Activated CD8-positive, alpha-beta memory T cell treated with anti-CD3 and anti-CD28 coated beads for 4 hours (primary cell): ENCODE results near the gene SH2D7.

Source experiments
- DNase-seq, 2 donors: peaks; one replicate each; pipeline ENCODE4 v3.0.0-alpha.2; 2020; ENCODE audit warnings: low read depth in 2 of 2

The SH2D7 gene

DNA sequence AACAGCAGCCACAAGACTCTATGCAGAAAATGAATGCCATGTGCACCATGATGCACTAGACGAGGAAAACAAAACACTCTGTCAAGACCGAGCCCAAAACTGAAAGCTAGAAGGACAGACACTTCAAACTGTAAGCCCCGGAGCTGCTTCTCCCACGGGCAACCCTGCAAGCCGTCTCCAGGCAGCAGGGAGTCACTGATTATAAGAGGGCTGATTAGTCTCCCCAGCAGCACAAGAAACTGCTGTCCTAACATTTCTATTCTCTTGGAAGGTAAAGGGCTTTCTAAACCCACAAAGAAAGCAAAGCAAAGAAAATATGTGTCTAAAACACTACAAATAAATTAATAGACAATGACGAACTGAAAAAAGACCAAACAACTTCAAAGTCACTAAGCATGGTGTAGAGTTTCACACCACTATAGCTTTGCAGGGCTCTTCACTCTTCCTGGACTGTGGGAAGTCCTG is 30.4 kb upstream of the SH2D7 start:
- DNase-seq = no peak

GRCh38 chr15:78063217-78063616 is 29.1 kb upstream of the SH2D7 start:
- no peak for DNase-seq

DNA sequence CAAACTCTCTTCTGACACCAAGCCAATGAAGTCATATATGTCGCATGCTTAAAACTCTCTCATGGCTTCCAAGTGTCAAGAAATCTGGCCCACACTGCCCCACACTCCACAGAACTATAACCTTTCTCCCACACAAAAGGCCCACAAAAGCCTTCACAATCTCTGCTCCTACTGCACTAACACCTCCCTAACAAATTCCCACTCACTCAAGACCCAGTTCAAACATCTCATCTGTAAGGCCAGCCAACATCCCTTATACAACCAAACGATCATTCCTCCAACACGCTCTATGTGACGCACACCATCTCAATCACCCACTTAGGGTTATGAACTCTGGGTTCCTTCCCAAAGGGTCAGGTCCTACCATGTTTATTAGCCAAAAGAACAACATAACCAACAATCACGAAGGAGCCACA is 28.4 kb upstream of the SH2D7 start:
- DNase-seq = no peak

GRCh38 chr15:78064544-78064943 is 27.8 kb upstream of the SH2D7 start:
- DNase-seq = no peak

GRCh38 chr15:78065284-78065872 is 27.0 kb upstream of the SH2D7 start:
- DNase-seq = no peak

GRCh38 chr15:78065973-78066946 is 26.1 kb upstream of the SH2D7 start:
- DNase-seq = no peak

GRCh38 chr15:78067328-78068228 is 24.8 kb upstream of the SH2D7 start:
- DNase-seq = no peak

DNA sequence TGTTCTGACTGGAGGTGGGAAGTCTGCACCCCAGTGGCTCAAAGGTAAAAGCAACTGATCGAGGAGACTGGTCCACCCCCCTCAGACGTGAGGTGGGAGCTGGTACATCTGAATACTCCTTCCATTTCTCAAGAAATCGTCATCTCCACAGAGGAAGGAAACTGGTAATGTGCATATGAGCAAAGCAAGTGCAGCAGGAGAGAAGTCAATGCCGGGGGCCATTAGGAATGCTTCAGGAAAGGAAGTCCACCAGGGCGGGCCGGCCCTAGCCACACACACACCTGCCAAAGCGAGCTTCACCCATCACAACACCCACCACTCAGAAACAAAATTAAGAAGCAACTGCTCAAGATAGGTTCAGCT is 23.3 kb upstream of the SH2D7 start:
- no peak for DNase-seq

GRCh38 chr15:78069462-78070029 is 22.8 kb upstream of the SH2D7 start:
- DNase-seq = no peak

DNA sequence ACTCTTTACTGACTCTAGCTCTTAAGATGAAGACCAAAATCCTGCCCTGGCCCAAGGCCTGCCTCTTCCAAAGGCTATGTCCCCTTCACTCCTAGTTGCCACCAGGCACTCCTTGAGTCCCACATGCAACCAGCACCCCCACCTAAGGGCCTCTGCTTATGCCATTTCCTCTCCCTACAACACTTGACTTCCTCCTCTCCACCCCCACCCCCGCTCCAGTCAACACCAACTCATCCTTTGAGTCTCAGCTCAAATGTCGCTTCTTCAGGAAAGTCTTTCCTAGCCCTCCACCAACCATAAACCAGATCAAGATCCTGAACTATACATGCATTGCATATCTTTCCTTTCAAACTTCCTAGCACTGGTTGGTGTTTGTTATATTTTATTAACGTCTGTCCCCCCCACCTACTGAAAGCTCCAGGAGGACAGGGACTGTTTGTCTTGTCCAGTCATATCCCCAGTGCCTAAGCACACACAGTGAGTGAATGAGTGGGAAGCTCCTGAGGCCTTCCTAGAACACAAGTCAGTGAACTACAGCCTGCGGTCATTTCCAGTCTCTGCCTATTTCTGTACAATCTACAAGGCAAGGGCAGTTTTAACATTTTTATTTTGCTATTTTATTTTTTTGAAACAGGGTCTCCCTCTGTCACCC is 22.2 kb upstream of the SH2D7 start:
- no peak for DNase-seq

DNA sequence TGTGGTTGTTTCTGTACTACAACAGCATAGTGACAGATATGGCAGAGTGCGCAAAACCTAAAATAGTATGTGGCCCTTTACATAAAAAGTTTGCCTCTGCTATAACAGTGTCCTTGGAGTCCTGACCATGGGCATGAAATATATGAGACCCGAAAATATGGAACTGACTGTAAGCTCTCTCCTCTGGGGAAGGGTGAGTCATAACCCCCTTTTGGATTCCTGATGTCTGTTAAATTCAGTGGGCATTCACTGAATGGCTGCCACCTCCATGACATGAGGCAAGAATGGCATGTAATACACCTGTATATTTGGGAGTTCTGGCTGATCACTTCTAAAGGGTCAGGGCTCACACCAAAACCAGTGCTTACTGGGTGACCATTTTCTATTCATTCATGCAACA is 21.0 kb upstream of the SH2D7 start:
- no peak for DNase-seq

DNA sequence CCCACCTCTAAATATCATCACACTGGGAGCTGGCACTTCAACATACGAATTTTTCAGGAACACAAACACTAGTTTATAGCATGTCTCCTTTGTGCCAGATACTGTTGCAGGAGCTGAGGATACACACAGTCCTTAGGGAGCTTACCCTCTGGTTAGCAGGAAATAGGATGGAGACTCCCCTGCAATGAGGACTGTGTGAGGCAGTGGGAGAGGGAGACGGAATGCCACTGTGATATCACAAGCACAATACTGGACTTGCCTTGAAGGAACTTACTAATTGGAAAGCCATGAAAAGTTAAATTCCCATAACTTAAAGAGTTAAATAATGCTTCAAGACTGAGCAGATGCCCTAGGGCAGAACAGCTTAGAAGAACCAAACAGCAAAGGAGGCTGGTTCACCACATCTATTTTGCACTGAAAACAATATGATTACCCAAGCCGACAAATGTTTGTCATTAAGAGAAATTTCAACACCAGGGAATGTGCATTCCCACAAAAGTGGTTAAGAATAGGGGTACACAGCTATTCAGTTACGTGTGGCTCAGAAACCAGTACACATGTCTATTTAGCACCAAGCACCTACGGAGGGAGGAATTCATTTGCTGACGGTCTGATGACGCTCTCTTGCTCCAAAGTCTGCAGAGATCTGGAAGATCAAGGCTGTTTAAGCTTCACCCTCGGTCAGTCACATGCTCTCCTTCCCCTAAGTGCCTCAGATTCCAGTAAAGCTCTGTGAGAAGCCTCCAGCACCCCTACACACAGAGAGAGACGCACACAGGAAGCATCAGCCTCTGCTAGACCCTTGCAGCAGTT is 20.1 kb upstream of the SH2D7 start:
- DNase-seq = peak in 1 of 2 donors; percentile 17

DNA sequence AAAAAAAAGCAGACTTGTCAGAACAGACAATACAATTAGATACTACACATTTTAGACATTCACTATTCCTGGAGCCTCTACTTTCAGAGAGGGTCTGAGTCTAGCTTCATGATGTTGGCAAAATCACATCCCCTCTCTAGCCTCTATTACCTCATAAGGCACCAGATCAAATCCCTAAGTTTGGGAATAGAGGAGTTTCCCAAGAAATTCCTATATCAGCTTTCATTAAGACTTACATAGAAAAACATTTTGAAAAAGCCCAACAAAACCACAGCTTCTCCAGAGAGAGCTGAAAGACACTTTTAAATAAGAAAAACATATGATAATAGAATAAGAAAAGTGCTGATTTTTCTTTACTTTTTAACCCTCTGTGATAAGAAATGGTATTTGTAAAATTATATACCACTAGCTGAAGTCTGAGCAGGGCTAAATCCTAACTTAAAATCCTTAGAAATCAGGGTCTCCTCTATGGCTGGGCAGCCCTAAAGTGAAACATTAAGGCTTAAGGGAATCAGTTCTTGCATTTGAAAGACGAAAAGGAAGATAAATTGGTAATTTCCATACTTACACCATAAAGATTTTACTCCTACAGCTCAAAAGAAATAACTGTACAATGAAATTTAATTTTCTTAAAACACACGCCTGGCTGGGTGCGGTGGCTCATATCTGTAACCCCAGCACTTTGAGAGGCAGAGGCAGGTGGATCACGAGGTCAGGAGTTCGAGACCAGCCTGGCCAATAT is 19.1 kb upstream of the SH2D7 start:
- no peak for DNase-seq

DNA sequence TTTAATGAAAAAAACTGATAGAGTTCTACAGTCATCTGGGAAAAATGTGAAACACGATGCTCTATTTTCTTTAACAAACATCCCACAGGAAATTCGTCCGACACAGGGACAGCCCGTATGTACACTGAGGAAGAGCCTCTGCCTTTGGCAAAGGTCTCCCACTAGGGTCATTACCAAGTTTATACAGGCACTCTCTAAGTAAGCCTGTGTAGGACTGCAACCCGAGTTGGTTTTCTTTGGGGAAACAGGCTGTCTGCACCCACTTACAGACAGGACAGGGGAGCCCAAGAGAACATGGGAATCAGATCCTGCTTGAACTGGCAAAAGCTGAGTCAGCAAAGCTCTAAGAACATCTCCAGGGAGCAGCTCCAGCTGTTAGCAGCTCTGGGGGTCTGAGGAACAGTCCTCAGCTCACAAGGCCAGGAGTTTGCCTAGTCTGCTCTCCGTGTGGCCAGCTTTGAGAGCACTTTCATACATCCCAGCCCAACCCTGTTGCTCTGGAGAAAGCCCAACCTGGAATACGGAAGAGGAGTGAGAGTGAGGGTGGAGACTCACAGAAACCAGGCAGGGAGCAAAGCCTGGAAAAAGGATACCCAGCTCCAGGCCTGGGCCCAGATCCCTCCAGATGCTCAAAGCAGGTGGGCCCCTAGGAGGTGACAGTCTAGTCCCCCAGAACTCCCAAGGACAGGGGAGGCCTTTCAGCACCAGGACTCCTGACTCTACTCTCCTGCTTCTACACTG is 16.7 kb upstream of the SH2D7 start:
- DNase-seq = no peak

DNA sequence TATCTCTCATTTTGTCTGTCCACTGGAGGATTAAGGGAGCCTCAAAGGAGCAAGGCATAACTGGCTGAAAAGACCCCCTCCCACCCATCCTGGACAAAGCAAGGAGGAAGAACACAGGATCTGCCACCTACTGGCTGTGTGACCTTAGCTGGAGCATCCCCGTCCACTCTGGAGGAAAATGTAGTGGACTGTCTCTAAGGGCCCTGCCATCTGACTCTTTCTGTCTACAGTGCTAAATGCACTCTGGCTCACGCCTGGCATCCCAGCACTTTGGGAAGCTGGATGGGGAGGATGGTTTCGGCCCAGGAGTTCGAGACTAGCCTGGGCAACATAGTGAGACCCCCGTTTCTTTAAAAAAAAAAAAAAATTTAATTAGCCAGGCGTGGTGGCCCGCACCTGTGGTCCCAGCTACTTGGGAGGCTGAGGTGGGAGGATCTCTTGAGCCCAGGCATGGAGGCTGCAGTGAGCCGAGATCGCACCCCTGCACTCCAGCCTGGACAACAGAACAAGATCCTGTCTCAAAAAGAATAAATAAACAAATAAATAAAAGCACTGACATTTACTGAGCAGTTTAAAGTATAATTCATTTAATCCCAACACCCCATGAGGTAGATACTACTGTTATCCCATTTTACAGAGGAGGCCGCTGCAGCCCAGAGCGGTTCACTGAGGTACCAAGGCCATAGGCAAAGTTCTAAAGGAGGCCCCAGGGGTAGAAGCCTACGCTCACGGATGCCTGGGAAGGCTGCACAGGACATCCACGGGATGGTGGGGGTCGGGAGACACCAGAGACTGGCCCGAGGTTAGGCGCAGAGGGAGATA is 15.9 kb upstream of the SH2D7 start:
- no peak for DNase-seq

DNA sequence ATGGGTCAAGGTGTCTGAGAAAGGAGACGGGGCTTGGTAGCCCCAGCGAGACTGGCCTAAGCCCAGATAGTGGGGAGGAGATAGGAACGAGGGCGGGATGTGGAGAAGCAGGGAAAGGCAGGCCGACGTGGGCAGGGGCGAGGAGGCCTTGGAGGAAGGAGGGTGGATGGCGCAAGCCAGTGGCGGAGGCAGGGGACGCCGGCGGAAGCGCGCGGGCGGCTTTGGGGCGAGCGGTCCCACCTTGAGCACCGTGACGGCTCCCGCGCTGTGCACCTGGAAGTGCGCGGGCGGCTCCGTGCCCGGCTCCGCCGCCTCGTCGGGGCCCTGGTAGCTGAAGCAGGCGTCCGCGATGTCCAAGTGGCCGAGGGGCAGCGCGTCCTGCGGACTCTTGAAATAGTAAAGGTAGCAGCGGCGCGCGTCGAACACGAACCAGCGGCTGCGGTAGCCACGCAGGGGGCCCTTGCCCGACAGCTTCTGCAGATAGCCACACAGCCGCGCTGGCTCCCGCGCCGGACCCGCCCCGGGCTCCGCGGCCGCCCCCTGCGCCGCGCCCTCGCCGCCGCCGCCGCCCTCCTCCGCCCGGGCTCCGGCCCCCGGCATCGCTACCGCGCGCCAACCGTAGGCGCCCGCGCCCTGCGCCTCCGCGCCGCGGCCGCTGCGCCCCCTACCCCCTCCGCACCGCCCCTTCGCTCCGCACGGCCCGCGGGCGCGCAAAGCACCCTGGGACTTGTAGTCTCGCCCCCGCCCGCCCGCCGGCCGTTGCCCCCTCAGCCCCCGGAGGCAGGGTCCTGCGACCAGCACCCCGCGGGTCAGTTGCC is 15.1 kb upstream of the SH2D7 start, which contains the start of gene TBC1D2B:
TSS of gene TBC1D2B (minus strand) at position 659 of the 818 bp plus-strand sequence. CDS start at position 600, 59 bp downstream.
- peak; percentile 35 to 44 for DNase-seq

DNA sequence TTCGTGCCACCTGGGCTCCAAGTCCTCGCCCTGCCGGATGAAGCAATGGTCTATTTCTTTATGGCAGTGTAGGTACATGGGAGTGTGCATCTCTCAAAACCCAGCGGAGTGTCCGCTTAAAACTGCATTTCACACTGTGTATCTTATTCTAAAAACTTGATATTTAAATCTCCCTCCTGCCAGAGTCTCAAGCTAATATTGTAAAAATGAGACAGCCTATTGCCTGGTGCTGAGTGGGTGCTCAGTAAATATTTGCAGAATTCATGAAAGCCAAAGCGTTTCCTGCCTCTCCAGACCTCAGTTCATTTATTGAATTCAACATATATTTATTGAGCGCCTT is 14.5 kb upstream of the SH2D7 start:
- DNase-seq = no peak
